NCI-H1417 treated with DMSO at 0.1 percent for 48 hours (cell line): ENCODE data around the gene FAM83D.

Experiments used
- DNase-seq: peaks from one replicate; lab custom pipeline; 2025; lab: John Stamatoyannopoulos, UW

Gene FAM83D

DNA sequence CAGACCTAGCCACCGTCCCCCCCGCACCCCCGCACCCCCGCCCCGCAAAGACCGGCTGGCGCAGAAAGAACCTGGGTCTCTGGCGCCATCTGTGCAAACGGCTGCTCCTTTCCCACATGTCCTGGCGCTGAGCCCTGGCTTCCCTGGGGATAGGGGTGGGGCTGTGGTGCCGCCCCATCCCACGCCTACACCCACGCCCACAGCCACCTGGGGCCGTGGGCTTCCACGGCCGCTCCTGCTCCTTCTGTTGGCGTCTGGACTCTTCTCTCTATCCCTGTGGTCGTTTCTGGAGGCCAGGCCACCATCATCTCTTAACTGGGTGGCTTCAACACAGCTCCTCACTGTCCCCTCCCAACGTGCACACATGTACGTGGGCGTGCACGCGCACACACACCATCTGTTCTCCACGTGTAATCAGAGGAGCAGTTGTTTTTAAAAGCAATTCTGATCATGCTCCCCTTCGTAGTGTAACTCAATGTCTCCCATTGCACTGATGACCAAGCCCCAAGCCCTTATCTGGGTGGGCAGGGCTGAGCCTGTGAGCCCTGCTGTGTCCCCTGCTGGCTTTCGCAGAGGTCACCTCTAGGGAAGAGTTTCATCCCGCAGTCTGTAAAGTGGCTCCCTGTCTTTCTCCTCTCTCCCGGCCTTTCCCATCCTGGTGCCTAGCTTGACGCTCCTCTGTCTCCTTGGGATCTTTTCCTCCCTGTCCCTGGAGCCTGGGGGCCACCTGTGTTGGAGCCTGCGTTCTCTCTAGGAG, 31.9 kb upstream of the FAM83D start:
- no peak for DNase-seq

DNA sequence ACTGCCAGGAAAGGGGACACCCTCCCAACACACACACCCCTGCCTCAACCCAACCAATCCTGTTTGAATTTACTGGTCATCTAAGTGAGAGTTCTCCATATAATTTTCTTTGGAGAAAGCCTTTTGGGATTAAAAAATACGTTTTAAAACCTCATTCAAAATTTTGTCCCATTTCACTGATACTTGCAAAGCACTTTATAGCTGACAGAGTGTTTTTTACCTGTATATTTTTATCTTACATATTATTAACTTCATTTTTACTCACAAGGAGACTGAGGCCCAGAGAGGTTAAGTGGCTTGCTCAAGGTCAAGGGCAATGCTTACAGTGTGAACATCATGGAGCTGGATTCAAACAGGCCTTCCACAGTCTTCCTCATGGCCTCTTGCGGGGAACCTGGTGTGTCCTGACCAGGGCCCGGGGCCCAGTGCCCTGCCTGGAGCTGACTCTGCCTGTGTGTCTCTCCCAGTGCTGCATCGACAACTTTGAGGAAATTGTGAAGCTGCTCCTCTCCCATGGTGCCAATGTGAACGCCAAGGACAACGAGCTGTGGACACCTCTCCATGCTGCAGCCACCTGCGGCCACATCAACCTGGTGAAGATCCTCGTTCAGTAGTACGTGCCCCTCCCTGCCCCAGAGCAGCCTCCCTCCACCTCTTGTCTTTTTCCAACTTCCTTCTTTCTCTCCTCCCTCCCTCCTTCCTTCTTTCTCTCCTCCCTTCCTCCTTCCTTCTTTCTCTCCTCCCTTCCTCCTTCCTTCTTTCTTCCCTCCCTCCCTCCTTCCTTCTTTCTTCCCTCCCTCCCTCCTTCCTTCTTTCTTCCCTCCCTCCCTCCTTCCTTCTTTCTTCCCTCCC, 30.9 kb upstream of the FAM83D start:
- DNase-seq = no peak

DNA sequence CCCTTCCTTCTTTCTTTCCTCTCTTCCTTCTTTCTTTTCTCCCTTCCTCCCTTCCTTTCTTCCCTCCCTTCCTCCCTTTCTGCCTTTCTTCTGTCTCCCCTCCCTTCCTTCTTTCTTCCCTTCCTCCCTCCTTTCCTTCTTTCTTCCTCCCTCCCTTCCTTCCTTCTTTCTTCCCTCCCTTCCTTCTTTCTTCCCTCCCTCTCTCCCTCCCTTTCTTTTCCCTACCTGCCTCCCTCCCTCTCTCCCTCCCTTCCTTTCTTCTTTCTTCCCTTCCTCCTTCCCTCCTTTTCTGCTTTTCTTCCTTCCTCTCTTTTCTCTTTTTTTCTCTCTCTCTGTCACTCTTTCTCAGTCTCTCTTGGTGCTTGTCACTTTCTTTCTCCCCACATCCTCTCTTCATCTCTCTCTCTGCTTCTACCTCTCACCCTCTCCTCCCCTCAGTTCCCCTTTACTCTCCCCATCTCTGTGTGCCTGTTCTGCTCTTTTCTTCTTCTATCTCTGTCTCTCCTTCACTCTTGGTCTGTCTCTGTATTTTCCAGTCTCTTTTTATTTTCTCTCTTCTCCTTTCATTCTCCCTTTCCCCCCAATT, 30.1 kb upstream of the FAM83D start:
- DNase-seq = no peak

DNA sequence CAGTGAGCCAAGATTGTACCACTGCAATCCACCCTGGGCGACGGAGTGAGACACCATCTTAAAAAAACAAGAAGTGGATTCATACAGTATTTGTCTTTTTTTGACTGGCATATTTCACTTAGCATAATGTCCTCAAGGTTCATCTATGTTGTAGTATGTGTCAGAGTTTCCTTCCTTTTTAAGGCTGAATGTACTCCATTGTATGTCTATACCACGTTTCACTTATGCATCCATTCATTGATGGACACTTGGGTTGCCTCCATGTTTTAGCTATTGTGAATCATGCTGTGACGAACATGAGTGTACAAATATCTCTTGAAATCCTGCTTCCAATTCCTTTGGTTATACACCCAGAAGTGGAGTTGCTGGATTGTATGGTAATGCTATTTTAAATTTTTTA, 28.9 kb upstream of the FAM83D start:
- no peak for DNase-seq

DNA sequence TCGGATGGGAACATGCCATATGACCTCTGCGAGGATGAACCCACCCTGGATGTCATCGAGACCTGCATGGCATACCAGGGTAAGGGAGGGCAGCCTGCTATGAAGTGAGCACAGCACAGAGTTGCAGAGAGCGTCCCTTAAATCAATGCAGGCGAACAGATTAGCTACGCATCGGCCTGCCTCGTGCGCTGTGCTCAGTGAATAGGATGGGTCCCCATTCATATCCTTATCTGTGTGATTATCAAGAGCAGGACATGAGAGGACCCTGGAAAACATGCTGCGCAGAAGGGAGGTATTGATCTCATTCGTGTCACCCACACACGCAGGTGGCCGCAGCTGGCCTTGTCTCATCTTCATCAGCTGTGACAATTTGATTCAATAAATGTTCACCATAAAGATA, 25.6 kb upstream of the FAM83D start:
- no peak for DNase-seq

DNA sequence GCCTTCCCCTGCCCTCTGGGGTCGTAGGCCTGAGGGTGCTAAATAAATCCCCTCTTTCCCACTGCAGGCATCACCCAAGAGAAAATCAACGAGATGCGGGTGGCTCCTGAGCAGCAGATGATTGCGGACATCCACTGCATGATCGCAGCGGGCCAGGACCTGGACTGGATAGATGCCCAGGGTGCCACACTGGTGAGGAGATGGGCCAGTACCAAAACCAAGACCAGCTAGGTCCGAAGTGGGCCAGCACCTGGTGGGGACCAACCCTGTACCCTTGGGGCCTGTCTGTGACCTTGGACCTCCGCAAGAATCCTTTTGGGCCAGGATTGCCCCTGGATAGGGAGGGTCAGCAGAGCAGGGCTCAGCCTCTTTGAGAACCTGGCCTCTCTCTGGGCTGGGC, 23.6 kb upstream of the FAM83D start:
- no peak for DNase-seq

DNA sequence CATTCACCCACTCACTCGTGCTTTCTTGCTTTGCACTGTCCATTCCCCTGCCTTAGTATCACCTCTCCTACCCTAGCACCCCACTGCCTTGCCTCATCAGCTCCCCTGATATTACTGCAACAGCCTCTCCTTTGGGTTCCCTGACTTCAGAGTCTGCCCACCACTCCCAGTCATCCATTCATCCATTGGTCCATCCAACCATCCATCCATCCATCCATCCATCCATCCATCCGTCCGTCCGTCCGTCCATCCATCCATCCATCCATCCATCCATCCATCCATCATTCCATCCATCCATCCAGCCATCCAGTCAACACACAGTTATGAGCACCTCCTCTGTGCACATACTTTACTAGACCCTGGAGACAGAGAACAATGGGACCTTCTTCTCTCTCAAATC, 22.9 kb upstream of the FAM83D start:
- DNase-seq = no peak

DNA sequence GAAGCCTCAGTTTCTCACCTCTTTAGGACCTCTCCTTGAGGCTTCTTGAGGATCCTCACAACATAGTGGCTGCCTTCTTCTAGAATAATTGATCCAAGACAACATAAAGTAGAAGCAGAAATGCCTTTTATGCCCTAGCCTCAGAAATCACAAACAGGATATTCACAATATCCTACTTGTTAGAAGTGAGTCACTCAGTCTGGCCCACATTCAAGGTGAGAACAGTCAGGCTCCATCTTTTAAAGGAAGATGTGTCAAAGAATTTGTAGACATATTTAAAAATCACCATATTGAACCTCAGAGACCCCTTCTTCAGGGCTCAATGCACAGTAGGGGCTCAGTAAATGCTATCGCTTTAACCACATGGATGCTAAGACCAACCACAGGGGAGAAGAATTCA, 20.8 kb upstream of the FAM83D start:
- DNase-seq = no peak

DNA sequence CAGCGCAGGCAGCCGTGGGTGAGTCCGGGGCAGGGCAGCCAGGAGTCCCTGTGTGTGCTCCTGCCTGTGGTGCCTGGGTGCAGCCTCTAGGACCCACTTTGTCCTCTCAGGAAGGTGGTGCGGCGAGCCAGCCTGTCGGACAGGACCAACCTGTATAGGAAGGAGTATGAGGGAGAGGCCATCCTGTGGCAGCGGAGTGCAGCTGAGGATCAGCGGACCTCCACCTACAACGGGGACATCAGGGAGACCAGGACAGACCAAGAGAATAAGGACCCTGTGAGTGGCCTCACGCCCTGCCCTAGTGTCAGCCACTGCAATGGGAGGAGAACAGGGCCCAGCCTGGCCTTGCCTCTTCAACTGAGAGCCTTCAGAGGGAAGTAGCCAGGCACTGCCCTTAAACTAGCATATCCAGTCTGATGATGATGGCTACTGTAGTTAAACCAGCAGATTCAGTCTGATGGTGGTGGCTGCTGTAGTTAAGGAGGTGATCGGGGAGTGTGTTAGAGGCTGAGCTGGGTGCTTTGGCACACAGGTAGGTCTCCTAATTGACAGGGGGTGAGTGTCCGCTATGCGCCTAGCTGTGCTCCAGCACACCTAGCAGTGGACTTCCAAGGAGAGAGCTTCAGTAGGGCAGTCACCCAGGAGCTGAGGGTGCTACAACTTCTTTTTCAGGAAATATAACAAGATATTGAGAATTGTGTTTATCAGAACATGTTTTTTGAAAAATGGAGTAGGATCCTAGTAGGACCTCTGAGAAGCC, 18.1 kb upstream of the FAM83D start:
- no peak for DNase-seq

DNA sequence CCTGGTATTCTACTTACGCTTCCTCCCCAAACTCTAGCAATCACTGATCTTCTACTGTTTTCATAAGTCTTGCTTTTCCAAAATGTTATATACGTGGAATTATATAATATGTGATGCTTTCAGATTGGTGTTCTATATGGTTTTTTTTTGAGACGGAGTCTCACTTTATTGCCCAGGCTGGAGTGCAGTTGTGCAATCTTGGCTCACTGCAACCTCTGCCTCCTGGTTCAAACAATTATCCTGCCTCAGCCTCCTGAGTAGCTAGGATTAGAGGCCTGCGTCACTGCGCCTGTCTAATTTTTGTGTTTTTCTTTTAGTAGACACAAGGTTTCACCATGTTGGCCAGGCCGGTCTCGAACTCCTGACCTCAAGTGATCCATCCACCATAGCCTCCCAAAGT, 10.9 kb upstream of the FAM83D start:
- no peak for DNase-seq

DNA sequence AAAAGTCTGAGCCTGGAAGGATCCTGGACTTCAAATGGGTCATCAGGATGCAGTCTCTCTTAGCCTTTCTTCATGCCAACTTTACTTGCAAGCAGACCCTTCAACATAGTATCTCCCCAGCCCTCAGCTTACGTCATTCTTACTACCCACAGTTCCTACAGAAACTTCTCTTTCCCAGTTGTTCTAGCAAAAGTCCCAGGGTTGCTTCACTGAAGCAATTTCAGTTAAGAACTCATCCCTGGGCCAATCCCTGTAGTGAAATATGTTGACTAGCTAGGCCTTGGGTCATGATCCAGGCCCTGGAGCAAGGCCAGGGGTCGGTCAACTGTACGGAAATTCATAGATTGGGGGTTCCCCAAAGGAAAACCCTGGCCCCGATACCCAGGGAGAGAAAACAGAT, 8.6 kb upstream of the FAM83D start:
- no peak for DNase-seq

DNA sequence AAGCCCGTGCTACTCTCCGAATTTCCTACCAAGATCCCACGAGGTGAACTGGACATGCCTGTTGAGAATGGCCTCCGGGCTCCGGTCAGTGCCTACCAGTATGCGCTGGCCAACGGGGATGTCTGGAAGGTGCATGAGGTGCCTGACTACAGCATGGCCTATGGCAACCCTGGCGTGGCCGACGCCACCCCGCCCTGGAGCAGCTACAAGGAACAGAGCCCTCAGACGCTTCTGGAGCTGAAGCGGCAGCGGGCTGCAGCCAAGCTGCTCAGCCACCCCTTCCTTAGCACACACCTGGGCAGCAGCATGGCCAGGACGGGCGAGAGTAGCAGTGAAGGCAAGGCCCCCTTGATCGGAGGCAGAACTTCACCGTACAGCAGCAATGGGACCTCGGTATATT, 8.0 kb upstream of the FAM83D start:
- DNase-seq = no peak

DNA sequence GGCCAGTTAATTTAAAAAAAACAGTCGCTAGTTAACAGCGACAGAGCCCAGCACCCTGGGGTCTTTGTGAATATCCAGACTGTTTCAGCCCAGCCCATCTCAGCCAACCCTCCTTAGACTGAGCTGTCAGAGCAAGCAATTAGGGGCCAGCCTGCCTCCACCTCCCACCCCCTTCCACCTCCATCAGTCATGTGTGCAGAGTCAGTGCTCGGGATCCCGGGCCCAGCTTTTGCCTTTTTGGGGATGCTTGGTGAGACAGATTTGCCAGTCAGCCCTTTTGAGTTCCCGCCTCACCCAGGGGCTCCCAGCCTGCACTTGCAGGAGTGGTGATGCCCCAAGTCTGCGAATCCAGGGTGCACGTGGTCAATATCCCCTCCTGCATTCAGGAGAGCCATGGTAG, 6.5 kb upstream of the FAM83D start:
- no peak for DNase-seq

DNA sequence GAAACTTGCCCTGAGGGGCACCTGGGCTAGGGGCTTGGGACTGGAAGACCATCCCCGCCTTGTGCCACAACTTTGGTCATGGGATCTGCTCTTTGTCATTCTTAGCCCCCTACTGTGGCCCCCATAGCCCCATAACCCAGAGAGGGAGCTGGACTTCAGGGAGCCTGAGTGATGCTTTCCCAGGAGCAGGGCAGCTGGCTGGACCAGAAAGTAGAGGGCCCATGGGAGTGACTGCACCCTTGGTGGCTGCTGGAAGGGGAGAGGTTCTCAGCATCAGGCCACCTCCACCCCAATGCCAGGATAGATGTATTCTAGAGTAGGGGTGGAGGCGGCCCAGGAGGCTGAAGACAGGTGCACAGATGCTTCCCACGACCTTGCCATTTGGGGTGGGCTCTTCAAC, 5.8 kb upstream of the FAM83D start:
- no peak for DNase-seq

DNA sequence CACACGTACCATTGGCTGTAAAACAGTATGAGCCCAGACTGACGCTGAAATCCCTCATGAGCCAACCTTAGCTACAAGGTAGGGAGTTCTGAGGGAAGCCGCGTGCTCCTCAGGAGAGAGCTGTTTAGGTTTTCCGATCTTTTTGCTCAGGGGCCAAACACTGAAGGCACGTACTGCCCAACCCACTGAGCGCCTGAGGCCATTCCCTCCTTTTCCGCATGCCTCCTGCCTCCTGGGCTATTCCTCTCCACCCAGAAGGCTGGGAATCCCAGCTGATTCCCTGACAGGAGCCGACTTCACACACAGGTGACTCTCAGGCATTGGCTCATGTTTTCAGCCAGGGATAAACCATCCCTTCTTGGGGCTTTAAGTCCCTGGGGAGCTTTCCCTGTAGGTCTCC, 5.4 kb upstream of the FAM83D start:
- no peak for DNase-seq

DNA sequence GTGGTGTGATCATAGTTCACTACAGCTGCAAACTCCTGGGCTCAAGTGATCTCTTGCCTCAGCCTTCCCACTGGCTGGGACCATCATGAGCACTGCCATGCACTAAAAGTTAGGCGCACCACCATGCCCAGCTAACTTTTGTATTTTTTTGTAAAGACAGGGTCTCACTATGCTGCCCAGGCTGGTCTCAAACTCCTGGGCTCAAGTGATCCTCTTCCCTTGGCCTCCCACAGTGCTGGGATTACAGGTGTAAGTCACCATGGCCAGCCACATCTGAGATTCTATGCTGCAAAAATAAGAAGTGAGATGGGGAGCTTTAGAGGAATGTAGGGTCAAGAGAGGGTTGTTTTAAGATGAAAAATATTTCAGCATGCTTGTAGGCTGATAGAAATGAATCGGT, 1.5 kb upstream of the FAM83D start:
- no peak for DNase-seq

DNA sequence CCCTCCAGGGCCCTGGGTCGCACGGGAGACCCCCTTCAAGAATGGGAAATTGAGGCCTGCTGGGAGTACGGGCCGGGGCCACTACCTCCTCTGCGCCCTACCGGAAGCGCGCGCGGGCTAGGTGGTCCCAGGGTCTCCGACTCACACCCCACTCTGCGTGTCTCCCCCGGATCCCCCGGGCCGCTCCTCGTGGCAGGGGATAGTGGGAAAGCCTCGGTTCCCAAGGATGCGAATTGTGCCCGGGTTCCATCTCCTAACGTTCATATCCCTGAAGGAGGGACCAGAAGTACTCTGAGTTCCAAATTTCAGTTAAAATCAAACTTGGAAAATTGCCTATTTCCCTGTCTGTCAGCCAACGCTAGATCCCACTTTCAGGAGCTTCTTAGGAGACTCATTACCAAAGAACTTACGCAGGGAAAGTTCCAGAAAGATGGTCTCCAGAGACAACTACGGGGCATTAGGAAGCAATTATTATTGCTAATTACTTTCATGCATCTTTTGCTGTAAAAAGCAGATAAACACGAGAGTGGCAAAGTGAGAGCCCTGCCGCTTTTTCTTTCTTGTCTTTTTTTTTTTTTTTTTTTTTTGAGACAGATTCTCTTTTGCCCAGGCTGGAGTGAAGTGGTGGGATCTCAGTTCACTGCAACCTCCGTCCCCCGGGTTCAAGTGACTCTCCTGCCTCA, 858 bp downstream of the FAM83D start:
- no peak for DNase-seq

DNA sequence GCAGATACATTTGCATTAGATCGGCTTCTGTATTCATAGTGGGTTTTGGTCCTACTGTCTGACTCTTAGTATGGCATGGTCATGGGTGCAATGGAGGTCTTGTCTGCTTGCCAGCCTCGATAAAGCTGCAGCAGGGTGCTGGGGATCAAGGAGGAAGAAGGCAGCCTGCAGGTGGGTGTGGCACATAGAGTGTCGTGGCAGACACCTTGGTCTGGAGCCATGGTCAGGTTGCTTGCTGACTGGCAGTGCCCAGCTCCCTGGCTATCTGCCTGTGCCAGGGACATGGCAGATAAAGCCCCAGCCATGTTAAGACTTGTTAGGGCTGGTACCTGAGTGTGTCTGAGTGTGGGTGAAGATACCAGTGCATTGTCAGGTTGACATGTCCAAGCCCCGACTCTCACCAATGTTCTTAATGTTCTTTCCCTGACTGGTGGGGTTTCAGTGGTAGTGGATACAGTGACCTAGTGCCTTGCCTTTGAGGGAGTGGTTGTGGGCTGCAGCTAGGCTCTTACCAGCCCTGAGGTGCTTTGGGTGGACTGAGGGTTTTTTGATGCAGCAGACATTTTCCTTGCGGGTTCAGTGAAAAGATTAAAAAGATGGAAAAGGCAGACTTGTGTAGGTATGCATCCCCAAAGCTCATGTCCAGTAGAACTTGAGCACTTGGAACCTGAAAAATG, 1.8 kb downstream of the FAM83D start:
- no peak for DNase-seq

DNA sequence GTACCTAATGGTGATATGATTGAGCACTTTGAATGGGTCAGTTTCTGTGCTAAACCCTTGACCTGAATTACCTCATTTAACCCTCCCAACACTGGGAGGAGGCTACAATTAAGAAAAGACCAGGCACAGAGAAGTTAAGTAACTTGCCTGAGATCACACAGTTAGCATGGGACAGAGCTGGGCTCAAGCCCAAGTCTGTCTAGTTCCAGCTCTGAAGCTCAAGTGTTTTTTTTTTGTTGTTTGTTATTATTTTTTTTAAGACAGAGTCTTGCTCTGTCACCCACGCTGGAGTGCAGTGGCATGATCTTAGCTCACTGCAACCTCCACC, 4.0 kb downstream of the FAM83D start:
- no peak for DNase-seq

DNA sequence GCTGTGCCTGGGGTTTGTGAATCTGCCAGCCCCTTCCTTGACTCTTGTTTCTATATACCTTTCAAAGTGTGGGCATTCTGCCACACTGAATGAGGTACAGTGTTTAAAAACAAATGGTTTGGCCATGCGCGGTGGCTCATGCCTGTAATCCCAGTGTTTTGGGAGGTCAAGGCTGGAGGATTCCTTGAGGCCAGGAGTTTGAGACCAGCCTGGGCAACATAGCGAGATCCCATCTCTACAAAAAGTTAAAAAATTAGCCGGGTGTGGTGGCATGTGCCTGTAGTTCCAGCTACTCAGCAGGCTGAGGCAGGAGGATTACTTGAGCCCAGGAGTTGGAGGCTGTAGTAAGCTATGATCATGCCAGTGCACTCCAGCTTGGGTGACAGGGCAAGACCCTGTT, 5.8 kb downstream of the FAM83D start:
- DNase-seq = no peak

DNA sequence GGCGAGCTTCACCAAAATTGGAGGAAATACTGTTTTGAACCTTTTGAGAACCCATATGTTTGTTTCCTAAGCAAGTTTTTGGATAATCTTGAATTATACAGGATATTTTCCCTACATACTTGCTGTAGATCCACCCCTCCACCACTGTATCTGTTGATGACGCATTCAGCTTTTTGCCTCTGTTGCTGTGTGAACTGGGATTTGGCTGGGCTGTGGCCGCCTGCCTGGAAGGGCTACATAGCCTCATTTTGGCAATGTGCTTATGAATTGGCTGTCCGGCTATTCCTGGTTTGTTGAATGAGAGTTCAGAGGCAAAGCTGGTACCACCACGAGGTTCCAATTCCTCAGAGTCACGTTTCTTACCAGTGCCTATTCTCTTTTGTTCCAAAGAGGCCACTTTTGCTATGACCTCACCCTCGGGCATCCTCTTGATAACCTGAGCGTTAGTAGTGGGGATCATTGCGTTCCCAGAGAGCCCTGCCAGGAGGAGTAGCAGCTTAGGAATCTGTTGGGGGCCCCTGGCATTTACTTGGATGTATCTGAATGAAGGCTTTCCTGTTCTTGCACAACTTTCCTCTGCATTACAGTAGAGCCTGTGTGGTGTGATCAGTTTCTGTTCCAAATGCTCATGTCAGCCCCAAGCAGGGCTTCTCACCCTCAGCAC, 6.4 kb downstream of the FAM83D start:
- DNase-seq = no peak
